Measurements from ENCODE around the gene TRAF6.

Gene TRAF6

DNA sequence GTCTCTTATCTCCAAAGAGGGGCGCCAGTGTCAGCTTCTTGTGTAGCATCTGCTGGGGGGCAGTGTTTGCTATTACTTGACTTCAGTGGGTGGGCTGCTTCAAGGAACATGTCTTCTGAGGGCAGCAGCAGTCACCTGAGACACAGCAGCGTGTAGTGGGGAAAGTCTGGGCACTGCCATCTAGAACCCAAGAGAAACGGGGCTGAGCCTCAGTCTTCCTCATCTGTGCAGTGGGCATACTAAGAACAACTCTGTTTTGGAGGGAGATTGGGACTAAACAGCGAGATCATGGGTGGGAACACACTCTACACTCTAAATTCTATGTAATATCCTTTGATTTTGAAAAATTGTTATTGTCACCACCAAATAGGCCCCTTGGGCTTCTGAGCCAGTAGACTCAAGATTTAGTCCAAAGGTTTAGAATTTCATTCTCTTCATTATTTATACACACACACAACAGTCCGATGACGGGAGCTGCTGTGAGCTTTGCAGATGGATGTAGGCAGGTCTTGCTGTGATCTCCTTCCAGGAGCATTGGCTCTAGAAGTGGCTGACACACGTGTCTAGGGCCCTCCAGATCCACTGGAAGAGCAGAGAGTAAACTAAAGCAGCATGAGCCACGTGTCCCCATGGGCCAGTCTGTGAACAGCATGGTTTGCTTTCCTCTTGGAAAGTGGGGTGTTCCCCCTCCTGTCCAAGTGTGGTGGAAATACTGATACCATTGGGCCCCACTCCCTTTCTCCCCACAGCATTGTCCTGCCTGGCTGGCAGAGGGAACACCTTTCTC is 51.8 kb downstream of the TRAF6 start:
- no peak for DNase-seq (ENCODE audit: low spot score)

DNA sequence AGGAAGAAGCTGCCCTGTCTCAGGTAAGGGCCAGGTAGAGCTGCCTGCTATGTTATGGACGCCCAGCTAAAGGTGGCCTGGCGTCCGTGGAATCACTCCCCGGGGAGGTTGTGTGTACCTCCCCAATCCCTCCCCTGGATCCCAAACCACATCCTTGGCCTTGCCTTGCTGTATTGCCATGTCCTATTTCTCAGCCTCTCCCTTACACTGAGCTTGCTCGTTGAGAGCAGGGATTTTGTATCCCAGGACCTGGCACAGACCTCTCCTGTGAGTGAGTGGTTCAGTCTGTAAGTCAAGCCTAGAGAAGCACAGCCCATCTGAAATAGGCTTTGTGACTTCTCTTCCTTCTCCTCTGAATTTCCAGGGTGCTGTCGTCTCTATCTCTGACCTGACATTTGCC is 53.9 kb downstream of the TRAF6 start:
- DNase-seq (ENCODE audit: low spot score): peak; percentile 68

DNA sequence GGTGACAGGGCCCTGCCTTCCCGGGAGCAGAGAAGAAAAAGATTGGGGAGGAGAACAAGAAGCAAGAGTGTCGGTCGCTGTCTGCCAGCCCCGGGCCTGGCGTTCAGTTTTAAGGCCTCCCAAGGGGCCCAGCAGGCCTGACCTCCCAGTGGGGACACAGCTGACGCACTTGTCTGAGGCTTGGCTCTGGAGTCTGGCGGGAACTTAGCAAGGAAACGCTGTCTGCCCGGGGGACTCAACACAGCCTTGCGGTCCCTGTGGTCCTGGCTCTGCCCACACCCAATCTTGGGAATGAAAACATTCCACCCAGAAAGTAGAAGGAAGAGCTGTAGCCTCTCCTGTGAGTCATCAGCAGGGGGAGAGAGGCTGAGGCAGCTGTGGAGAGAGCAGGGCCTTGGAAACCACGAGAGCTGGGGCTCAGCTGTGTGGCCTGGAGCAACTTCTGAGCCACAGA is 54.4 kb downstream of the TRAF6 start:
- peak; percentile 96 for DNase-seq (ENCODE audit: low spot score)

DNA sequence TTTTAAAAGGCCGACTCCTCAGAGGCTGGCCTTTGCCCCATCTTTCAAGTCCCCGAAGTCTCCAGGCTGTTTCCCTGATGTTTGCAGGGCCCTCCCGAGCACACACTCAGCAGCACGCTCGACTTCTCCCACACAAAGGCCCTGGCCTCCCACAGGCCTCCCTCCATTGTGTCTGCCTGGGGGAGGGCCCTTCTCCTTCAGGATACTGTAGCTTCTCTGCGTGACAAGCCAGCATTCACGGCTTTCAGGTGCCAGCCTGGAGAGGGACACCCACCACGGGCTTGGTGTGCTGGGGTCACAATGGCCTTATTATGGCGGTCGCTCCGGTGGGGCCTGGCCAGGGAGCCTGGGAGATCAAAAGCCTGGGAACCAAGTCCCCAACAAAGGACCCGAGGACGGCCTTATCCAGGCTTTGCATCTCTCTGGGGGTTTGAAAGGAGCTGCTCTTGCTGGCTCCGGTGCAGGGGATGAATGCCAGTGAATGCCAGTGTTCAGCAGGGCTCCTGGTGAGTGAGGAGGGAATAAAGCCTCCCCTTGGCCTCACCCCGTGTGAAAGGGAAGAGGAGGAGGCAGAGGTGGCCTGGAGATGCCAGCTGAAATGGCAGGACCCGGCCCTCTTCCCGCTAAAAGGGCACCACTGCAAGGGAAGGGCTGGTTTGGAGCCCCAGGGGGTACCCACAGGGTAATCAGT is 55.0 kb downstream of the TRAF6 start:
- DNase-seq (ENCODE audit: low spot score): no peak

DNA sequence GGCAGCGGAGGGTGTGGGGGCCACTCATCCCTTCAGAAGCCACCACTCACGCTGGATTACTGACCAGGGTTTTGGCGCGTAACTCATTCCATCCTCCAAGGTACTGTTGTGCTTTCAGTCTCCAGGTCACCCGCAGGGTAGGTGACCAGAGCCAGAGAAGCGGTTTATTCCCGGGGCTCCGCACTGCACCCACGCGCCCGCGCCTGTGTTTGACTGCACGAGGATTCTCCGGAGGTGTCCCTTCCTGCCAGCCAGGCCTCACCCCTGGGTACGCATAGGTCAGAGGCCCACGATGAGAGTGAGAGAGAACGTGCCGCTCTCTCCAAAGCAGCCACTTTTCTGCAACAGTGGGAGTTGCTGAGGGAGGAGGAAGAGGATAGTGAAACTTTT is 55.5 kb downstream of the TRAF6 start:
- no peak for DNase-seq (ENCODE audit: low spot score)

DNA sequence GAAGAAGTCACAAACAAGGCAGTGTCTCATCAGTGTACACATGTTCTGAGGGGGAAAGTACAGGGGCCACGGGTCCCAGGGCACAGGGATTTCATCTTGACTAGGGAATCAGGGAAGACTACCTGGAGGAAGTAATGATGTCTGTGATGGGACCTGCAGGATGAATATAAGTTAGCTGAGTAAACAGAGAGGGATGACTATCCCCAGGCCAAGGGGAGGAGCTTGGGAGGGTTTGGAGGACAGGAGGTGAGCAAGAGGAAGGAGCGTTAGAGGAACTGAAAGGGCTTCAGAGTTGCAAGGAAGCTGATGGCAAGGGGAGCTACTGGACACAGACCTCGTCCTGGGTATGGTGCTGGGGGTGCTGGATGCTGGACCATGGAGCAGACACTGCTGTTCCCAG is 56.4 kb downstream of the TRAF6 start:
- DNase-seq (ENCODE audit: low spot score): no peak

DNA sequence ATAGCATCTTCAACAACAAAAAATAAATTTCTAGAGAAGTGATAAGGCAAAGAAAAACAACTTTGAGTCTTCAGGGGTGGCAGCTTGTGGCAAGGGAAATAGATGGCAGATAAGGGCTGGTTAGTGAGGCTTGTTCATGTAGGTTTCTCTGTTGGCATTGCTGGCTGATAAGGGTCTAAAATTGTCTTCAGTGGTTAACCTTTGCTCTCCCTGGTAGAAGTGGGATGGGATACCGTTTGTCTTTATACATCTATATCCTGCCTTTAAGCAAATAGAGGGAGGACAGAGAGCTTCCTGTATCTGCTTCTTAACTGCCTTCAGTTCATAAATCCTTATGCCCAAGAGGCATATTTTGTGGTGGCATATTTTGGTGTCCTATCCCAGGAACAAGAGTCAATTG is 57.1 kb downstream of the TRAF6 start:
- no peak for DNase-seq (ENCODE audit: low spot score)

DNA sequence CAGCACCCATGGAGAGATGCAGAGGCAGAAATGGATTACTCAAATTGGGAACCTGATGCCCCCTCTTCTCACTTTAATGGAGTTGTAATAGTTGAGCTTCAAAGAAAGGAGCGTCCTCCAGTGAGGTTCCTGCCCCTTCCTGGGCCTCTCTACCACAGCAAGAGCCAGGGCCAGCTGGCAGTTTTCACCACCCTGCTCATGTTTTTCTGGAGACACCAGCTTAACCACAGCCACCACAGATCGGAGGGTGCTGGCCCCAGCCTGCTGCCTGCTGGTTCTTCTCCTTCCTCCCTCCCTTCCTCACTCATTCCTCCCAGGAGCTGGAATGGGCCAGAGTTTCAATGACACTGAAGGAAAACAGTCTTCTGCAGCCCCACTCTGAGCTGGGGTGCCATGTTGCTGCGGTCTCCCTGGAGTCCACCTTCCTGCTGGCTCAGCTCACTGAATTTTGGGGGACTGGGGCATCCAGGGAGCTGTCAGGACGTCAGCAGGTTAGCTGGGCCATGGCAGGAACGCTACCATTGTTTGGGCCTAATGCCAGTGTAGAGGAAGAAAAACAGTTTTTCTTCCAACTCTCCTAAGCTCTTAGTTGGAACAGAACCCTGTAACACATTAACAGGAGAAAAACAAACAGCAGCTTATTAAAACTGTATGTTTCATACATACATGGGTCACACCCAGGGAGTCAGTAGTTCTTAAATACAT is 57.7 kb downstream of the TRAF6 start:
- peak; percentile 43 for DNase-seq (ENCODE audit: low spot score)

DNA sequence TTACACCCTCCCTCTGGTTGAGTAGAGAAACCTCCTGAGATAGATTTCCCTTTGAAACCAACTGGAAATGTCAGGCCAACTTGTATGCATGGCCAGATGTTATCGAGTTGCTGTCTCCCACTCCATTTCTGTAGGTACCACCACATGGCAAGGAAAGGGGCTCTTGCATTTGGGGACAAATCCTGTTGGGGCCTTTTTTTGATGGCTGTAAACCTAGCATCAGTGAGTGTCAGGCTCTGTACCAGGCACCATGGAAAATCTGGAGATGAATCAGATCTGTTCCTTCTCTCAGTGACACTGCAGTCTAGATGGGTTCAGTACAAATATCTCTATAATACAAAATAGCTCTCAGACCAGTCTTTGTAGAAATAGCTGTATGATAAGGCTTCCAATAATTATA is 58.4 kb downstream of the TRAF6 start:
- DNase-seq (ENCODE audit: low spot score): no peak

DNA sequence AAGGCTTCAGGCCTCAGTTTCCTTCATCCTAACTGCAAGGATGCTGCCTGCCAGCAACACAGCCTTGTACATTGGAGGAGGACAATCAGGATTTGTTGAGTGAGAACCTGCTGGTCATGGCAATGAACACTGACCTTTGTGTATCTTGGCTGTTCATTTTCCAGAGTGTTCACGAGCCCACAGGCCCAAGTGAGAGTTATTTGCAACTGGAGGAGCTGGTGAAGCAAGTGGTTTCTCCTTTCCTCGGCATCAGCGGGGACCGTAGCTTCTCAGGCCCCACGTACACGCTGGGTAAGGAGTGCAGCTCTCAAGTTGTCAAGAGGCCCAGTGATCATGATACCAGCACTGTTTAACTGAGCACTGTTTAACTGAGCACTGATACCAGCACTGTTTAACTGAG is 59.0 kb downstream of the TRAF6 start:
- DNase-seq (ENCODE audit: low spot score): no peak

DNA sequence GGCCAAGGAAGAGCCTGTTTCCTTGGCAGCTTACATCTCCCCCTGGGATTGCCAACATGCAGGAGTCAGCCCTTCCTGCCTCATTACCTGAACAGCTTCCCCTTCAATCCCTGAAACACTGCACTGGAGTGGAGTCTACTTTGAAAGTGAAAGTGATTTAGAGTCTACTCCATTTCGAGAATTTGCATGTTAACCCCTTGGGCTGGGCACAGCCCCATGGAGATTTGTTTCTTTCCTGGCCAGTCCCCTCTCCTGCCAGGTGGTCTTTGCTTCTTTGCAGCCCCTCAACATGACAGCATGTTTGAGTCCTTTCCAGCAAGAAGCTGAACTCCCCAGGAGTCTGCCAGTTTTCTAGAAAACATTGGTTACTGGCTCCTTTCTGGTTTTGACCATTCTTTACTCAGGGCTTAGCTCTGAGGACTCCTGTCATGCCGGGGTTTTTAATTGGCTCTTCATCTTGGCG is 59.9 kb downstream of the TRAF6 start:
- no peak for DNase-seq (ENCODE audit: low spot score)

DNA sequence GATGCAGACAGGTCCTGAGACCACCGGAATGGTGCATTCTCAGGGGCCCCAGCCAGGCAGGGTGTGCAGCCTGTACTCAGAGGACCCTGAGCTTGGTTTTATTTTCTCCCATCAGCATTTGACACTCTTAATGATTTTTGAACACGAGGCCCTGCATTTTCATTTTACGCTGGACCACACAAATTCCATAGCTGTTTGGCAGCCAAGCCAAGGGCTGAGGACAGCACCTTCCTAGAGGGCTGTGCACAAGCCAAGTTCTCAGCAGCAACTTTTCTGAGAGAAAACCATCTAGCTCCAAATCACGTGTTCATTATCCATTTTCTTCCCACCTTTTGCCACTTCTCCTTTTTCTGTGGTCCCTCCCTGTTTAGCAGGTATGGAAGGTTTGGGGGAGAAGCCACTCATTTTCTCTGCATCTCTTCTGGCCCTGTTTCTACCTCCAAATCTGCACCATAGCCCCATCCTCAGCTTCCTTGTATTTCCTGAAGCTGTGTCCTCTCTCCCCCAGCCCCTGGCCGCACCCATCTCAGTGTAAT is 60.4 kb downstream of the TRAF6 start:
- no peak for DNase-seq (ENCODE audit: low spot score)

DNA sequence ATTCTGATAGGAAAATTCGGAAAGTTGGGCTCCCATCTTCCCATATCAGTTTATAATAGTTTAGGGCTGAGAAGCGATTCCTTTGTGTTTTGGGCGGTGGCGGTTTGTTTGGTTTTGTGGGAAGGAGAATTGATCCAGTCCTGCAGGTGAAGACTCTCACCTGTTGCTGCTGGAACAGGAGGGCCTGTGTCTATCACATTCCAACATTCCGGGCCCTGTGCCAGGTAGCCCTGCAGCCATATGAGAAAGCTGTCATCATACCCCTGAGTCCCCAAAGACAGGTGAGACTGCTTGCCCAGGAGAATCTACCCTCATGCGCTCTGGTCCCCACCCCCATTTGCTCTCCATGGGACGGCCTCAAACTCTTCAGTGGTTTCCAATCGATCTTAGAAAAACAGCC is 62.1 kb downstream of the TRAF6 start:
- DNase-seq (ENCODE audit: low spot score): no peak

DNA sequence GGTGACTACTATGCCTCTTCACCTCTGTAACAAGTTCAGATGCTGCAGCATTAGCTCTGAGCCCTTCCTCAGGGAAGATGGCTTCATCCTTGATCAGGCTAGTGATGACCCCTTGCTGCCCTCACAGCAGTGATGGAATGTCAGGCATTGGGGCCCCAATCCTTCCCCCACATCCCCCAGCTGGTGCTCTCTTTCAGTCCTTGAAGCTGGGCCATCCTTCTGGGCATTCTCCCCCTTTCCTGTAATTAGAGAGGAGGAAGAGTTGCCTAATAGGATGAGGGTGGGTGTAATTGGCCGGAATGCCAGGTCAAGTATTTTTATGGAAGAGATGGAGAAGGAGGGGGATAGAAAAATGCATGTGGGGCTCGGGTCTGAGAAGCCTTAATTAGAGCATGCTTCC is 62.6 kb downstream of the TRAF6 start:
- DNase-seq (ENCODE audit: low spot score): peak; percentile 25

DNA sequence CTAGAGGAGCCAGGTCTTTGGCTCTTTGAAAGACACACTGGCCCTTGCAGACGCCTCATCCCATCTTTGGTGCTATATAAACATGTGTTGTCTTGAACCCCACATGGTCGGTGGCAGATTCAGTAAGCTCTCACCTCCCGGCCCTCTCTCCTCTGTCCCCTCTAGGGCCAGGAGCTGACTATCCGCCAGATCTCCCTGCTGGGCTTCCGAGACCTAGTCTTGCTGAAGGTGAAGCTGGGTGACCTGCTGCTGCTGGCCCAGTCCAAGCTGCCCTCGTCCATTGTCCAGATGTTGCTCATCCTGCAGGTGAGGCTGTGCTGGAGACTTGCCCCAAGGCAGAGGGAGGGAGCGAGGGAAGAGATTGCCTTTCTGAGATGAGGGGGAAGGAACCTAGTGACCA is 63.9 kb downstream of the TRAF6 start:
- DNase-seq (ENCODE audit: low spot score): no peak

DNA sequence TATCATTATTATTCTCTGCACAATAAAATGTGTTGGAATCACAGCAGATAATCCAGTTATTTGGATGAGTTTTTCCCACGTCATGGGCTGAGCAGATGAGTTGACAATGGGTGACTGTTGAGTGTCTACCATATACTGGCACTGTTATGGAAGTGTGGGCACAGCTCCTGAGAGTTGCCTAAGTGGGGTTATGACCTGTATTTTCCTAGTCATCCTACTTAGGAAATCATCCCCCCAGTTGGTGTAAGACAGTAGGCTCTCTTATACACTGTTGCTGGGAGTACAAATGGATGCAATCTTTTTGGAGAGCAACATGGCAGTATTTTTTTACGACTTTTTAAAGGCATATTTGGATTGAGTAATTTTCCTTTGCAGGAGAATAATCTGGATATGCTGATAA is 66.4 kb downstream of the TRAF6 start:
- DNase-seq (ENCODE audit: low spot score): no peak

DNA sequence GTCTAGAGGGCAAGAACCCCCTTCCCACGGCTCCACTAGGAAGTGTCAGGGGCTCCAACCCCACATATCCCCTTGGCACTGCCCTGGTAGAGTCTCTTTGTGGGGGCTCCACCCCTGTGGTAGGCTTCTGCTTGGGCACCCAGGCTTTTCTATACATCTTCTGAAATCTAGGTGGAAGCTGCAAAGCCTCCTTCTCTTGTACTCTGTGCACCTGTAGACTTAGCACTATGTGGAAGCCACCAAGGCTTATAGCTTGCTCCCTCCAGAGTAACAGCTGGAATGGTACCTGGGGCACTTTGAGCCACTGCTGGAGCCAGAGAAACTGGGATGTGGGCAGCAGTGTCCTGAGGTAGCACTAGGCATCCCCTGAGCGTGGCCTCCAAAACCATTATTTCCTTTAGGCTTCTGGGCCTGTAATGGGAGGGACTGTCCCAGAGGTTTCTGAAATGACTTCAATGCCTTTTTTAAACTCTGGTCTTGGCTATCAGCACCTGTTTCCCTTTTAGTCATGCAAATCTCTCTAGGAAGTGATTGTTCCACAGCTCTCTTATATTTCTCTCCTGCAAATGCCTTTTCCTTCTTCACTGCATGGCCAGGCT is 68.4 kb downstream of the TRAF6 start:
- DNase-seq (ENCODE audit: low spot score): no peak

DNA sequence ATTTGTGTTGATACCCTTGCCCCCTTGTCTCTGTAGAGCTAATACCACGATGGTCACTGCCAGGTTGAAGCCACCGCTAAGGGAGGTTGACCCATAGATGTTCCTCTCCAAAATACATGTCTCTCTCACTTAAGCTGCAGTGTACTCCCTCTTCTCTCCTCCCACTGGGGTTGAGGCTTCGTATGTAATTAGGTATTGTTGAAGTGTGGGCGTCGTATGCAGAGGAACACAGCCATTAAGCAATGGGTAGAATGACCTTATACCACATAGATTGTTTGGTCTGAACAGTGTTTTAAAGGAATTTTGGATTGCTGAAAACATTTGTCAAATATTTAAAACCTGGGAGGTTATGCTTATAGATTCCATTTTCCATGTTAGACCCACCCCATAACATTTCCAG is 71.9 kb downstream of the TRAF6 start:
- no peak for DNase-seq (ENCODE audit: low spot score)

DNA sequence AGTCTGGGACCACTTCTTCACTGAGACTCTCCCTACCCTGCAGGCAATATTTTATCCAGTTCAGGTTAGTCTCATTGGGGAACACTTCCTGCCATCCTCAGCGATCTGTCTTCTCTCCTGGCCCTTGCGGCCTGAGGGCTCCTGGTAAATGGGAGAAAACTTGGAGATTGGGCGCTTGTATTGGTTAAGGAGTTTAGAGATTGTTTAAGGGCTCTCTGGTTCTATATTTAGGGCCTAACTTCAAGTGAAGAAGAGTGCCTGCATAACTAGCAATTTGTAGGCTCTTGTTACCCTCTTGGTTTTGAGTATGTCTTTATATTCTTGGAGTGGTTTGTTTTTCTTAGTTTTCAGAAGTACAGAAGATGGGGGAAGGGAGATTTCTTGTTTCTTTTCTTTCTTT is 72.7 kb downstream of the TRAF6 start:
- DNase-seq (ENCODE audit: low spot score): no peak
